IPS-18a (cell line): ENCODE results near the gene NRXN3.

ENCODE experiments used
- H3K27ac ChIP-seq: one replicate; pipeline ENCODE4 v1.5.1; 2013; ENCODE audit warnings: low read length
- H3K27me3 ChIP-seq: one replicate; pipeline ENCODE4 v1.6.1; 2013; ENCODE audit warnings: mild to moderate bottlenecking, low read length; ENCODE audit not compliant: control insufficient read depth, insufficient read depth
- H3K36me3 ChIP-seq: one replicate; pipeline ENCODE4 v1.6.1; 2013; ENCODE audit warnings: low read depth, low read length; ENCODE audit not compliant: control insufficient read depth
- H3K4me1 ChIP-seq: one replicate; pipeline ENCODE4 v1.6.1; 2013; ENCODE audit warnings: low read depth, low read length; ENCODE audit not compliant: control insufficient read depth
- H3K4me3 ChIP-seq: one replicate; pipeline ENCODE4 v1.5.1; 2013; ENCODE audit warnings: low read length
- H3K9ac ChIP-seq: one replicate; pipeline ENCODE4 v1.6.1; 2013; ENCODE audit warnings: mild to moderate bottlenecking, low read length, moderate library complexity
- H3K9me3 ChIP-seq: one replicate; pipeline ENCODE4 v1.6.1; 2013; ENCODE audit warnings: low read depth, low read length; ENCODE audit not compliant: control insufficient read depth

Gene NRXN3

GRCh38 chr14:78308079-78308478 lies 137.9 kb downstream of the NRXN3 start:
- no peaks in the 10 kb centered on the region for H3K27me3 ChIP-seq
- no peak overlapping the region for H3K4me3 ChIP-seq
- no peaks in the 10 kb centered on the region for H3K9me3 ChIP-seq
- H3K9ac ChIP-seq = no peak overlapping the region
- no peak overlapping the region for H3K27ac ChIP-seq
- H3K4me1 ChIP-seq = no peaks in the 10 kb centered on the region
- no peaks in the 10 kb centered on the region for H3K36me3 ChIP-seq

GRCh38 chr14:78310272-78310671 lies 140.1 kb downstream of the NRXN3 start:
- Histone ChIP-seq H3K36me3 (no peaks in the 10 kb centered on the region), H3K27ac (no peak overlapping the region), H3K4me3 (no peak overlapping the region), H3K4me1 (peaks cover 9% of the 10 kb centered on the region), H3K9me3 (no peaks in the 10 kb centered on the region), H3K27me3 (no peaks in the 10 kb centered on the region), H3K9ac (no peak overlapping the region)

- Histone ChIP-seq H3K4me1 (peaks cover 26% of the 10 kb centered on the region), H3K36me3 (no peaks in the 10 kb centered on the region), H3K27ac (no peak overlapping the region), H3K9me3 (no peaks in the 10 kb centered on the region), H3K4me3 (no peak overlapping the region), H3K27me3 (no peaks in the 10 kb centered on the region), H3K9ac (no peak overlapping the region)
Observed at GRCh38 chr14:78313499-78313898, 143.3 kb downstream of the NRXN3 start.

GRCh38 chr14:78314484-78314883 lies 144.3 kb downstream of the NRXN3 start:
- no peak overlapping the region for H3K27ac ChIP-seq
- H3K9me3 ChIP-seq = no peaks in the 10 kb centered on the region
- no peaks in the 10 kb centered on the region for H3K27me3 ChIP-seq
- H3K4me1 ChIP-seq = peaks cover 26% of the 10 kb centered on the region
- H3K9ac ChIP-seq = no peak overlapping the region
- no peaks in the 10 kb centered on the region for H3K36me3 ChIP-seq
- no peak overlapping the region for H3K4me3 ChIP-seq

GRCh38 chr14:78316052-78316451 lies 145.9 kb downstream of the NRXN3 start:
- Histone ChIP-seq H3K4me1 (peaks cover 26% of the 10 kb centered on the region), H3K9me3 (no peaks in the 10 kb centered on the region), H3K4me3 (no peak overlapping the region), H3K27me3 (no peaks in the 10 kb centered on the region), H3K27ac (no peak overlapping the region), H3K36me3 (no peaks in the 10 kb centered on the region), H3K9ac (no peak overlapping the region)

- no peaks in the 10 kb centered on the region for H3K9me3 ChIP-seq
- no peak overlapping the region for H3K4me3 ChIP-seq
- H3K9ac ChIP-seq = no peak overlapping the region
- H3K27ac ChIP-seq = no peak overlapping the region
- no peaks in the 10 kb centered on the region for H3K36me3 ChIP-seq
- no peaks in the 10 kb centered on the region for H3K27me3 ChIP-seq
- H3K4me1 ChIP-seq = peaks cover 26% of the 10 kb centered on the region
Observed at GRCh38 chr14:78316786-78317185, 146.6 kb downstream of the NRXN3 start.

- H3K27ac ChIP-seq = no peak overlapping the region
- no peak overlapping the region for H3K4me3 ChIP-seq
- no peaks in the 10 kb centered on the region for H3K9me3 ChIP-seq
- H3K4me1 ChIP-seq = peaks cover 20% of the 10 kb centered on the region
- no peaks in the 10 kb centered on the region for H3K36me3 ChIP-seq
- no peaks in the 10 kb centered on the region for H3K27me3 ChIP-seq
- no peak overlapping the region for H3K9ac ChIP-seq
Observed at GRCh38 chr14:78319406-78319805, 149.2 kb downstream of the NRXN3 start.

- peaks cover 19% of the 10 kb centered on the region for H3K4me1 ChIP-seq
- no peaks in the 10 kb centered on the region for H3K27me3 ChIP-seq
- H3K27ac ChIP-seq = no peak overlapping the region
- H3K9ac ChIP-seq = no peak overlapping the region
- no peak overlapping the region for H3K4me3 ChIP-seq
- H3K36me3 ChIP-seq = no peaks in the 10 kb centered on the region
- no peaks in the 10 kb centered on the region for H3K9me3 ChIP-seq
Observed at GRCh38 chr14:78319887-78320635, 149.9 kb downstream of the NRXN3 start.

- H3K9me3 ChIP-seq = no peaks in the 10 kb centered on the region
- H3K9ac ChIP-seq = no peak overlapping the region
- H3K4me1 ChIP-seq = peaks cover 4% of the 10 kb centered on the region
- H3K27me3 ChIP-seq = no peaks in the 10 kb centered on the region
- H3K4me3 ChIP-seq = no peak overlapping the region
- H3K36me3 ChIP-seq = no peaks in the 10 kb centered on the region
- H3K27ac ChIP-seq = no peak overlapping the region
Observed at GRCh38 chr14:78324353-78324752, 154.2 kb downstream of the NRXN3 start.

- Histone ChIP-seq H3K9me3 (no peaks in the 10 kb centered on the region), H3K27me3 (no peaks in the 10 kb centered on the region), H3K9ac (no peak overlapping the region), H3K4me1 (peaks cover 4% of the 10 kb centered on the region), H3K27ac (no peak overlapping the region), H3K4me3 (no peak overlapping the region), H3K36me3 (no peaks in the 10 kb centered on the region)
Observed at GRCh38 chr14:78325911-78326310, 155.7 kb downstream of the NRXN3 start.

GRCh38 chr14:78327426-78328221 lies 157.5 kb downstream of the NRXN3 start:
- Histone ChIP-seq H3K4me3 (no peak overlapping the region), H3K27ac (no peak overlapping the region), H3K36me3 (no peaks in the 10 kb centered on the region), H3K9me3 (no peaks in the 10 kb centered on the region), H3K27me3 (no peaks in the 10 kb centered on the region), H3K9ac (no peak overlapping the region), H3K4me1 (peaks cover 4% of the 10 kb centered on the region)

GRCh38 chr14:78329371-78329770 lies 159.2 kb downstream of the NRXN3 start:
- Histone ChIP-seq H3K36me3 (no peaks in the 10 kb centered on the region), H3K27me3 (no peaks in the 10 kb centered on the region), H3K4me3 (no peak overlapping the region), H3K27ac (no peak overlapping the region), H3K4me1 (peaks cover 4% of the 10 kb centered on the region), H3K9ac (no peak overlapping the region), H3K9me3 (no peaks in the 10 kb centered on the region)
